Measurements from ENCODE around the gene DCUN1D2. TPM values are rescaled to one million over a fixed set of nuclear protein-coding genes. Genes with fewer than 3 reads are reported as not detected.

The DCUN1D2 gene
- total RNA-seq, 1 experiment from 2014 or later, result 11.6 TPM

DNA sequence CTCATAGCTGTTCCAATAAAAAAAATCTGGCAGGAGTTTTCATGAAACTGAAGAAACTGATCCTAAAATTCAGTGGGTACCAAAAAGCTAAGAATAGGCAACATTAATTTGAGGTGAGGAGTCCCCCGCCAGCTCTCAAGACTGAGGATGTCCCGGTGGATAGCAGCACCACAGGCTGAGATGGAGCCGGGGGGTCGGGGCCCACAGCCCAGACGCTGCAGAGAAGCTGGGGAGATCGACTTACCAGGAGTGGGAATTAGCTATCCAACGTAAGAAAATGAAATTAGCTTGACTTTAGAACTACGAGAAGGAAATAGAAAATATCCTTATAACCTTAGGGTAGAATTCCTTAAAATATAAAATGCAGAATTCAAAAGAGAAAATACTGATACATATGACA, 23.2 kb upstream of the DCUN1D2 start:
- no peak for DNase-seq
- Histone ChIP-seq H3K9ac (ENCODE audit: low read length) (no peak overlapping the region), H3K4me2 (ENCODE audit: low read length) (no peak overlapping the region), H3F3A (ENCODE audit: low read length, unreplicated experiment) (no peaks in the 10 kb centered on the region), H3K27me3 (ENCODE audit: low read length) (no peaks in the 10 kb centered on the region), H3K4me3 (ENCODE audit: low read length) (no peak overlapping the region), H4K20me1 (ENCODE audit: low read length) (no peaks in the 10 kb centered on the region), H3K4me1 (ENCODE audit: insufficient read depth, low read length) (no peaks in the 10 kb centered on the region), H3K9me2 (replicated peaks; ENCODE audit: low read length) (no peaks in the 10 kb centered on the region), H3K9me3 (ENCODE audit: low read length) (no peaks in the 10 kb centered on the region), H3K36me3 (ENCODE audit: low read depth, low read length) (peaks cover 2% of the 10 kb centered on the region), H3K27ac (ENCODE audit: low read length) (no peak overlapping the region), H2AFZ (ENCODE audit: low read length) (no peak overlapping the region), H3K79me2 (ENCODE audit: low read length) (no peaks in the 10 kb centered on the region)
- ChIA-PET POLR2A (ENCODE audit: unreplicated experiment) (no interaction called here), CTCF (interaction anchor here (0.8 kb wide), 1 partner anchor 49 kb away, joined by 3 read pairs; no protein-coding TSS in a partner anchor)
- no TSS peak for BruUV-seq (replicated peaks)
- ATAC-seq, result no peak
- TF ChIP-seq, protein P1, sequence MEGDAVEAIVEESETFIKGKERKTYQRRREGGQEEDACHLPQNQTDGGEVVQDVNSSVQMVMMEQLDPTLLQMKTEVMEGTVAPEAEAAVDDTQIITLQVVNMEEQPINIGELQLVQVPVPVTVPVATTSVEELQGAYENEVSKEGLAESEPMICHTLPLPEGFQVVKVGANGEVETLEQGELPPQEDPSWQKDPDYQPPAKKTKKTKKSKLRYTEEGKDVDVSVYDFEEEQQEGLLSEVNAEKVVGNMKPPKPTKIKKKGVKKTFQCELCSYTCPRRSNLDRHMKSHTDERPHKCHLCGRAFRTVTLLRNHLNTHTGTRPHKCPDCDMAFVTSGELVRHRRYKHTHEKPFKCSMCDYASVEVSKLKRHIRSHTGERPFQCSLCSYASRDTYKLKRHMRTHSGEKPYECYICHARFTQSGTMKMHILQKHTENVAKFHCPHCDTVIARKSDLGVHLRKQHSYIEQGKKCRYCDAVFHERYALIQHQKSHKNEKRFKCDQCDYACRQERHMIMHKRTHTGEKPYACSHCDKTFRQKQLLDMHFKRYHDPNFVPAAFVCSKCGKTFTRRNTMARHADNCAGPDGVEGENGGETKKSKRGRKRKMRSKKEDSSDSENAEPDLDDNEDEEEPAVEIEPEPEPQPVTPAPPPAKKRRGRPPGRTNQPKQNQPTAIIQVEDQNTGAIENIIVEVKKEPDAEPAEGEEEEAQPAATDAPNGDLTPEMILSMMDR (conservative IDR thresholded peaks at IDR 0.05; ENCODE audit: low read depth, low read length), result no peak
- TF ChIP-seq EZH2phosphoT487 (IDR thresholded peaks at IDR 0.05; ENCODE audit: borderline replicate concordance, low read length) (no peak), EZH2 (IDR thresholded peaks at IDR 0.05; ENCODE audit: low read length, unreplicated experiment) (no peak)
- intact Hi-C loops (cut with micrococcal nuclease), result no loop called here

DNA sequence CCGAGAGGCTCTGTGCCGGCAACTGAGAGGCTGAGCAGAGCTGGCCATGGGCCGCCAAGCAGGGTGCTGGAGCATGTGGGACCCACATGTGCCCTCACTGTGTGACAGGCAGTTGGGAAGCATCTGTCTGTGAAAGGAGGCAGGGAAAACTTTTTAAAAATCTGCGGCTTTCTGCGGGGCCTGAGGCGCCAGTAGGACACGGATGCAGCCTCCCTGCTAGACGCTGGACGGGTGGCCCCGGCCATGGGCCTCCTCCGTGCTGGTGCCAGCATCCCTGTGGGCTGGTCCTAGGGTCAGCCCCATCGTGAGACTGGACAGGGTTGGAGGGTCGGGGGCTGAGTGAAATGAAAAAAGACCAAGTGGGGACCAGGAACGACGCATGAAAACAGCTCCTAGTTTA, 20.9 kb upstream of the DCUN1D2 start:
- Histone ChIP-seq H3F3A (ENCODE audit: low read length, unreplicated experiment) (no peaks in the 10 kb centered on the region), H3K27me3 (ENCODE audit: low read length) (no peaks in the 10 kb centered on the region), H4K20me1 (ENCODE audit: low read length) (no peaks in the 10 kb centered on the region), H3K79me2 (ENCODE audit: low read length) (no peaks in the 10 kb centered on the region), H3K4me1 (ENCODE audit: insufficient read depth, low read length) (no peaks in the 10 kb centered on the region), H3K9ac (ENCODE audit: low read length) (no peak overlapping the region), H3K27ac (ENCODE audit: low read length) (no peak overlapping the region), H2AFZ (ENCODE audit: low read length) (no peak overlapping the region), H3K4me3 (ENCODE audit: low read length) (no peak overlapping the region), H3K36me3 (ENCODE audit: low read depth, low read length) (peaks cover 2% of the 10 kb centered on the region), H3K9me2 (replicated peaks; ENCODE audit: low read length) (no peaks in the 10 kb centered on the region), H3K9me3 (ENCODE audit: low read length) (no peaks in the 10 kb centered on the region), H3K4me2 (ENCODE audit: low read length) (no peak overlapping the region)
- BruUV-seq (replicated peaks), result no TSS peak
- ChIA-PET POLR2A (ENCODE audit: unreplicated experiment) (no interaction called here), CTCF (no interaction called here)
- no peak for ATAC-seq
- intact Hi-C loops (cut with micrococcal nuclease), result no loop called here
- TF ChIP-seq, protein P1 (conservative IDR thresholded peaks at IDR 0.05; ENCODE audit: low read depth, low read length), result no peak
- TF ChIP-seq EZH2 (IDR thresholded peaks at IDR 0.05; ENCODE audit: low read length, unreplicated experiment), result no peak
- no peak for TF ChIP-seq EZH2phosphoT487 (IDR thresholded peaks at IDR 0.05; ENCODE audit: borderline replicate concordance, low read length)
- DNase-seq, result no peak

DNA sequence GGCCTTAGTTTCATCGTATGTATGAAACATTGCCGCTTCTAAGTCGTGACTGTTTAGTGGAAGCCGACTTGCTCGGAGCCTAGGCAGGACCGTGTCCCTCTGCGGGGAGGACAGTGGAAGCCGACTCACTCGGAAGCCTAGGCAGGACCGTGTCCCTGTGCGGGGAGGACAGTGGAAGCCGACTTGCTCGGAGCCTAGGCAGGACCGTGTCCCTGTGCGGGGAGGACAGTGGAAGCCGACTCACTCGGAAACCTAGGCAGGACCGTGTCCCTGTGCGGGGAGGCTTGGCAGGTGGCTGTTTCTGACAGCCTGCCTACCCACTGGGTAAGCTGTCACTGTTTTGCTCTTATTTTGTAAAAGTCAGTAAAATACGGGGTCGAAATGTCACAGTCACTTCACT, 20.4 kb upstream of the DCUN1D2 start:
- Histone ChIP-seq H3K27me3 (ENCODE audit: low read length) (no peaks in the 10 kb centered on the region), H3K4me2 (ENCODE audit: low read length) (no peak overlapping the region), H3F3A (ENCODE audit: low read length, unreplicated experiment) (no peaks in the 10 kb centered on the region), H3K4me3 (ENCODE audit: low read length) (no peak overlapping the region), H3K4me1 (ENCODE audit: insufficient read depth, low read length) (no peaks in the 10 kb centered on the region), H4K20me1 (ENCODE audit: low read length) (no peaks in the 10 kb centered on the region), H3K9me3 (ENCODE audit: low read length) (no peaks in the 10 kb centered on the region), H2AFZ (ENCODE audit: low read length) (no peak overlapping the region), H3K36me3 (ENCODE audit: low read depth, low read length) (peaks cover 2% of the 10 kb centered on the region), H3K79me2 (ENCODE audit: low read length) (no peaks in the 10 kb centered on the region), H3K9ac (ENCODE audit: low read length) (no peak overlapping the region), H3K9me2 (replicated peaks; ENCODE audit: low read length) (no peaks in the 10 kb centered on the region), H3K27ac (ENCODE audit: low read length) (no peak overlapping the region)
- ChIA-PET POLR2A (ENCODE audit: unreplicated experiment) (no interaction called here), CTCF (no interaction called here)
- DNase-seq, result no peak
- no TSS peak for BruUV-seq (replicated peaks)
- ATAC-seq, result no peak
- TF ChIP-seq, protein P1 (conservative IDR thresholded peaks at IDR 0.05; ENCODE audit: low read depth, low read length), result no peak
- TF ChIP-seq EZH2phosphoT487 (IDR thresholded peaks at IDR 0.05; ENCODE audit: borderline replicate concordance, low read length) (no peak), EZH2 (IDR thresholded peaks at IDR 0.05; ENCODE audit: low read length, unreplicated experiment) (no peak)
- intact Hi-C loops (cut with micrococcal nuclease), result no loop called here

All from PC-3 (cell line).